H9 (cell line): Measurements from ENCODE around the gene ZMAT3. TPM values are rescaled to one million over a fixed set of nuclear protein-coding genes. Genes with fewer than 3 reads are reported as not detected.

Experiments
- DNase-seq: peaks from one replicate; pipeline ENCODE4 v3.0.0-alpha.2; 2017
- H2AFZ ChIP-seq: one replicate; pipeline ENCODE4 v1.6.1; 2013; ENCODE audit warnings: mild to moderate bottlenecking, low read length, control low read depth, moderate library complexity
- H2AK5ac ChIP-seq: 2 replicates; pipeline ENCODE4 v1.6.1; 2013; ENCODE audit warnings: low read length, control low read depth, mixed read lengths; ENCODE audit not compliant: insufficient read length
- H2BK120ac ChIP-seq: one replicate; pipeline ENCODE4 v1.6.1; 2013; ENCODE audit warnings: low read depth, mild to moderate bottlenecking, low read length, control low read depth, inconsistent platforms; ENCODE audit not compliant: poor library complexity, severe bottlenecking
- H2BK12ac ChIP-seq: 2 replicates; pipeline ENCODE4 v1.6.1; 2013; ENCODE audit warnings: low read length, control low read depth, mixed read lengths, low read depth; ENCODE audit not compliant: insufficient read length
- H2BK15ac ChIP-seq: 2 replicates; pipeline ENCODE4 v1.6.1; 2013; ENCODE audit warnings: low read depth, low read length, control low read depth
- H2BK20ac ChIP-seq: one replicate; pipeline ENCODE4 v1.6.1; 2013; ENCODE audit warnings: low read depth, mild to moderate bottlenecking, low read length, control low read depth, inconsistent platforms; ENCODE audit not compliant: poor library complexity, severe bottlenecking
- H2BK5ac ChIP-seq: 2 replicates; pipeline ENCODE4 v1.6.1; 2013; ENCODE audit warnings: low read length, control low read depth, mixed read lengths; ENCODE audit not compliant: insufficient read length
- H3K14ac ChIP-seq: 2 replicates; pipeline ENCODE4 v1.6.1; 2013; ENCODE audit warnings: low read length, control low read depth; ENCODE audit not compliant: insufficient read depth
- H3K18ac ChIP-seq: 2 replicates; pipeline ENCODE4 v1.6.1; 2013; ENCODE audit warnings: low read depth, mild to moderate bottlenecking, mixed read lengths, low read length, control low read depth; ENCODE audit not compliant: insufficient read length
- H3K23ac ChIP-seq: 2 replicates; pipeline ENCODE4 v1.6.1; 2013; ENCODE audit warnings: low read length, control low read depth, mixed read lengths, low read depth; ENCODE audit not compliant: insufficient read length
- H3K23me2 ChIP-seq: 2 replicates; pipeline ENCODE4 v1.6.1; 2013; ENCODE audit warnings: low read depth, mild to moderate bottlenecking, mixed read lengths, low read length, control low read depth; ENCODE audit not compliant: insufficient read length, poor library complexity, severe bottlenecking
- H3K27ac ChIP-seq: 2 replicates; pipeline ENCODE4 v1.5.1; 2013; ENCODE audit warnings: low read length, control low read depth, mixed read lengths, low read depth; ENCODE audit not compliant: insufficient read length
- H3K27me3 ChIP-seq: 2 replicates; pipeline ENCODE4 v1.6.1; 2013; ENCODE audit warnings: low read length, control low read depth, inconsistent platforms; ENCODE audit not compliant: insufficient read depth
- H3K4ac ChIP-seq: 2 replicates; pipeline ENCODE4 v1.6.1; 2013; ENCODE audit warnings: low read depth, mild to moderate bottlenecking, control low read depth, inconsistent platforms, low read length, moderate library complexity
- H3K4me1 ChIP-seq: 2 replicates; pipeline ENCODE4 v1.6.1; 2013; ENCODE audit warnings: low read length, control low read depth, inconsistent platforms; ENCODE audit not compliant: insufficient read depth
- H3K4me2 ChIP-seq: 2 replicates; pipeline ENCODE4 v1.6.1; 2013; ENCODE audit warnings: low read length, control low read depth, mixed read lengths; ENCODE audit not compliant: insufficient read length, insufficient read depth
- H3K56ac ChIP-seq: 2 replicates; pipeline ENCODE4 v1.6.1; 2013; ENCODE audit warnings: low read depth, mild to moderate bottlenecking, mixed read lengths, low read length, control low read depth; ENCODE audit not compliant: insufficient read length
- H3K79me1 ChIP-seq: 2 replicates; pipeline ENCODE4 v1.6.1; 2013; ENCODE audit warnings: low read depth, mild to moderate bottlenecking, moderate library complexity, low read length, control low read depth, inconsistent platforms; ENCODE audit not compliant: insufficient read depth, poor library complexity, severe bottlenecking
- H3K79me2 ChIP-seq: 2 replicates; pipeline ENCODE4 v1.6.1; 2013; ENCODE audit warnings: low read length, control low read depth, inconsistent platforms; ENCODE audit not compliant: insufficient read depth
- H3K9ac ChIP-seq: 2 replicates; pipeline ENCODE4 v1.6.1; 2013; ENCODE audit warnings: low read length, control low read depth, mixed read lengths; ENCODE audit not compliant: insufficient read length; ENCODE audit errors: extremely low read depth
- H3K9me3 ChIP-seq: one replicate; pipeline ENCODE4 v1.6.1; 2013; ENCODE audit warnings: low read depth, low read length, inconsistent platforms; ENCODE audit not compliant: control insufficient read depth
- H3T11ph ChIP-seq: one replicate; pipeline ENCODE4 v1.6.1; 2013; ENCODE audit warnings: mild to moderate bottlenecking, low read length, control low read depth, inconsistent platforms
- H4K20me1 ChIP-seq: one replicate; pipeline ENCODE4 v1.6.1; 2013; ENCODE audit not compliant: control insufficient read depth, insufficient read length, insufficient read depth
- H4K5ac ChIP-seq: 2 replicates; pipeline ENCODE4 v1.6.1; 2013; ENCODE audit warnings: low read depth, mild to moderate bottlenecking, mixed read lengths, low read length, control low read depth; ENCODE audit not compliant: insufficient read length
- H4K8ac ChIP-seq: replicated peaks from 2 replicates; pipeline ENCODE4 v1.6.1; 2013; ENCODE audit warnings: low read length, control low read depth, mixed read lengths, low read depth; ENCODE audit not compliant: insufficient read length
- H4K91ac ChIP-seq: 2 replicates; pipeline ENCODE4 v1.6.1; 2013; ENCODE audit warnings: low read depth, mild to moderate bottlenecking, moderate library complexity, mixed read lengths, low read length, control low read depth; ENCODE audit not compliant: insufficient read length
- H3K27ac Mint-ChIP-seq, 3 experiments: 2 replicates in 2 of 3; 3 replicates in 1 of 3; pipeline ENCODE4 v1.8.0; 2020 to 2021; ENCODE audit warnings: mixed read lengths in 3 of 3, mild to moderate bottlenecking in 1 of 3, moderate library complexity in 1 of 3
- H3K27me3 Mint-ChIP-seq: 2 replicates; pipeline ENCODE4 v1.8.0; 2021; ENCODE audit warnings: low read depth, mild to moderate bottlenecking, moderate library complexity, mixed read lengths
- H3K36me3 Mint-ChIP-seq, 3 experiments: 2 replicates in 2 of 3; 3 replicates in 1 of 3; pipeline ENCODE4 v1.8.0; 2020 to 2021; ENCODE audit warnings: low read depth in 3 of 3, mixed read lengths in 3 of 3; ENCODE audit not compliant: insufficient read depth in 1 of 3
- H3K4me1 Mint-ChIP-seq, 2 experiments: 2 replicates each; pipeline ENCODE4 v1.8.0; 2020; ENCODE audit warnings: mixed read lengths in 2 of 2
- H3K4me3 Mint-ChIP-seq, 2 experiments: 2 replicates in 1 of 2; 3 replicates in 1 of 2; pipeline ENCODE4 v1.8.0; 2020 to 2021; ENCODE audit warnings: mild to moderate bottlenecking in 2 of 2, mixed read lengths in 2 of 2, moderate library complexity in 1 of 2
- H3K9me3 Mint-ChIP-seq, 2 experiments: 2 replicates in 1 of 2; 3 replicates in 1 of 2; pipeline ENCODE4 v1.8.0; 2020; ENCODE audit warnings: mild to moderate bottlenecking in 2 of 2, mixed read lengths in 2 of 2, moderate library complexity in 1 of 2
- WGBS: extraction: QIAGEN DNeasy Blood & Tissue Kit; methylation state at CpG from one replicate; pipeline ENCODE4 v1.1.7; 2013; ENCODE audit warnings: missing lambda C conversion rate, low lambda C conversion rate, mixed read lengths; ENCODE audit not compliant: insufficient read length; ENCODE audit errors: extremely low coverage; 5-methylcytosine and 5-hydroxymethylcytosine counted together
- total RNA-seq: library from RNA; stranded (reverse); gene quantifications from 2 replicates; pipeline ENCODE4 v1.2.1, GENCODE V29; 2021
- TF ChIP-seq, protein P1 (sequence below): fragments of 200-600 bp; sonication (generic); conservative IDR thresholded peaks from 3 replicates; pipeline ENCODE4 v1.8.0; 2021; ENCODE audit warnings: antibody characterized with exemption, mild to moderate bottlenecking

Gene ZMAT3
- total RNA-seq, 1 experiment from 2014 or later = 9.4 TPM

- DNase-seq = no peak
- Histone ChIP-seq H3K27ac (no peak overlapping the region), H4K91ac (no peak overlapping the region), H2AFZ (no peak overlapping the region), H3K18ac (peak overlapping the region; percentile 38), H4K20me1 (no peaks in the 10 kb centered on the region), H3K4me1 (no peaks in the 10 kb centered on the region), H2BK15ac (no peak overlapping the region), H3K4ac (no peak overlapping the region), H3K9me3 (no peaks in the 10 kb centered on the region), H2BK20ac (no peak overlapping the region), H3K14ac (peak overlapping the region; percentile 71; the same call in 1 of the 2 replicates), H3K23me2 (peaks cover 11% of the 10 kb centered on the region), H2BK120ac (no peak overlapping the region), H3K79me2 (no peaks in the 10 kb centered on the region), H2BK12ac (no peak overlapping the region), H3K9ac (peak overlapping the region; percentile 34), H3K27me3 (no peaks in the 10 kb centered on the region), H4K5ac (no peak overlapping the region), H2BK5ac (no peak overlapping the region), H3K23ac (no peak overlapping the region), H3K79me1 (no peaks in the 10 kb centered on the region), H3K56ac (no peak overlapping the region), H3T11ph (no peak overlapping the region), H2AK5ac (no peak overlapping the region), H3K4me2 (peak overlapping the region; percentile 90), H4K8ac (no peak overlapping the region)
- H3K27me3 Mint-ChIP-seq = 0 out of 2 replicates have a peak, but pooled peaks cover 1% of the 10 kb centered on the region
- H3K27ac Mint-ChIP-seq = no peak overlapping the region
- WGBS = no CpG with 5 or more reads among the region's 7 CpGs
- peaks cover 0 to 9% (median 0%) of the 10 kb centered on the region in 3 experiments; a peak in 2 of 7 replicates for H3K36me3 Mint-ChIP-seq
- TF ChIP-seq, protein P1, sequence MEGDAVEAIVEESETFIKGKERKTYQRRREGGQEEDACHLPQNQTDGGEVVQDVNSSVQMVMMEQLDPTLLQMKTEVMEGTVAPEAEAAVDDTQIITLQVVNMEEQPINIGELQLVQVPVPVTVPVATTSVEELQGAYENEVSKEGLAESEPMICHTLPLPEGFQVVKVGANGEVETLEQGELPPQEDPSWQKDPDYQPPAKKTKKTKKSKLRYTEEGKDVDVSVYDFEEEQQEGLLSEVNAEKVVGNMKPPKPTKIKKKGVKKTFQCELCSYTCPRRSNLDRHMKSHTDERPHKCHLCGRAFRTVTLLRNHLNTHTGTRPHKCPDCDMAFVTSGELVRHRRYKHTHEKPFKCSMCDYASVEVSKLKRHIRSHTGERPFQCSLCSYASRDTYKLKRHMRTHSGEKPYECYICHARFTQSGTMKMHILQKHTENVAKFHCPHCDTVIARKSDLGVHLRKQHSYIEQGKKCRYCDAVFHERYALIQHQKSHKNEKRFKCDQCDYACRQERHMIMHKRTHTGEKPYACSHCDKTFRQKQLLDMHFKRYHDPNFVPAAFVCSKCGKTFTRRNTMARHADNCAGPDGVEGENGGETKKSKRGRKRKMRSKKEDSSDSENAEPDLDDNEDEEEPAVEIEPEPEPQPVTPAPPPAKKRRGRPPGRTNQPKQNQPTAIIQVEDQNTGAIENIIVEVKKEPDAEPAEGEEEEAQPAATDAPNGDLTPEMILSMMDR = no peak
- H3K9me3 Mint-ChIP-seq = no peaks in the 10 kb centered on the region
- peaks cover 7 to 15% of the 10 kb centered on the region in 2 experiments for H3K4me1 Mint-ChIP-seq
- H3K4me3 Mint-ChIP-seq = peak overlapping the region; percentile 71 to 95
Measured at GRCh38 chr3:179072100-179072438, 460 bp upstream of the ZMAT3 start.
